ENCODE measurements around the gene CCDC88C. TPM values are rescaled to one million over a fixed set of nuclear protein-coding genes. Genes with fewer than 3 reads are reported as not detected.

The CCDC88C gene
- total and polyA plus RNA-seq, 12 donors, result 1.5 to 6.5 (median 3.4) TPM

DNA sequence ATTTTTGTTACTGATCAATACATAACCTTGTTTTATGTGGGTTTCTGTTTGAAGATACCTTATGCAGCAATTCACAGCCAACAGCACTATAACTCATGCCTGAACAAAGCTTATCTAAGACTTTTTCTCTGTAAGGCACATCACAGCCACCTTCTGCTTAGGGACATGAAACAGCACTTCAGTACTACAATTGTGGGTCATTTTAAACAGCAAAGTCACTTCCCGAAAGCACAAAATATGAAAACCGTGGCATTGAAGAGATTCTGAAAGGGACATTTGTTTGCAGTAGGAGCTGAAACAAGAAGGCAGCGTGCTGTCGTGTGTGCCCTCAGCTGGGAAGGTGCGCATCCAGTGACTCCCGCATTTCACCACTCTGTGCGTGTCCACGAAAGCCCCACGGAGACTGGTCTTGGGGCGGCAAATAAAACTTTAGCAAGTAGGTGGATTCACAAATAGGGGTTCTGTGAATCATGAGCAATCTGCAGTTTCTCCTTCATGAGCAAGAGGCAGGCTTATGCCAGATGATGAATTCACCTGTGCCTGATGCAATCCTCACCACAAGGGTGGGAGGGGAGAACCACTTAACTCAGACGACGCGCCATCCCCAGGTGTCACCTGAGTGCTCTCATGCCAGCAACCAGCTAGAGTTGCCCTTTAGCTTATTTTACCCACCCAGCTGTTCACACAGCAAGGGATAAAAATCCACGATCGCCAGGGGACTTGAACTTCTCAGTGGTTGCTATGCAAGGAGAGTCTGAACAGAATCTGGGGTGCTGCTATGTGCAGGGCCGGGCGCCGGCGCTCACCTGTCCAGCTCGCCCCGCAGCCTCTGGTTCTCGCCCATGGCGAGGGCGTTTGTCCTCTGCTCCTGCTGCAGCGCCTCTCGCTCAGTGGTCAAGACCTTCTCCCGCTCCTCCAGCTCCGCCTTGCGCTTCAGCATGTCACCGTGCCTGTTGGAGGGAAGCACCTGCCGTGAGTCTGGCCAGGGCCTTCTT is 118.2 kb downstream of the CCDC88C start:
- WGBS, 4 donors, result 92 to 94% (median 94%) methylated on average over 18 to 31 of the region's 31 CpGs
- DNase-seq, result no peak

DNA sequence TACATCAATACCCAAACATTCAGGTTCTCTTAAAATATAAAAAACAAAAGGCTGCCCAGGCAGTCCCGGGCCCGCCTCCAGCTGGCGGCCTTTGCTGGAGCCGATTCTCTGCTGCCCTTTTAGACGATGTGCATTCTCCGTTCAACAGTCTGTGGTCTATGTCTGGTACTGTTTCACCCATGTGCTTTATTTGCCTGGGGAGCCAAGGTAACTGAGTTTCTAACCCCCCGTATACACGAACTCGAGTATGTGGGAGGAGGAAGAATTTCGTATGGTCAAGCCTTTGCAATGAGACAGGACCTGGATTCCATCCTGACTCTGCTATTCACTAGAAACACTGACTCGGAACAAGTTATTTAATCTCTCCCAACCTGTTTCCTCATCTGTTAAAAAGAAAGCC is 119.0 kb downstream of the CCDC88C start:
- Histone ChIP-seq H3K4me3 (no peak overlapping the region), H3K27ac (no peak overlapping the region)
- no peak for DNase-seq

More for the DNA sequence above, 118.2 kb downstream of the CCDC88C start:
- intact Hi-C loops (cut with DNase I), result no loop called here
- Histone ChIP-seq H3K4me3 (no peak overlapping the region), H3K4me1 (replicated peaks in 1 of 2) (no peaks in the 10 kb centered on the region), H3K9me3 (replicated peaks in 1 of 3) (no peaks in the 10 kb centered on the region), H3K27me3 (no peaks in the 10 kb centered on the region), H3K27ac (no peak overlapping the region), H3K36me3 (replicated peaks in 1 of 2) (no peaks in the 10 kb centered on the region)
- TF ChIP-seq POLR2A (IDR thresholded peaks at IDR 0.05), result no peak
- TF ChIP-seq, protein P1, sequence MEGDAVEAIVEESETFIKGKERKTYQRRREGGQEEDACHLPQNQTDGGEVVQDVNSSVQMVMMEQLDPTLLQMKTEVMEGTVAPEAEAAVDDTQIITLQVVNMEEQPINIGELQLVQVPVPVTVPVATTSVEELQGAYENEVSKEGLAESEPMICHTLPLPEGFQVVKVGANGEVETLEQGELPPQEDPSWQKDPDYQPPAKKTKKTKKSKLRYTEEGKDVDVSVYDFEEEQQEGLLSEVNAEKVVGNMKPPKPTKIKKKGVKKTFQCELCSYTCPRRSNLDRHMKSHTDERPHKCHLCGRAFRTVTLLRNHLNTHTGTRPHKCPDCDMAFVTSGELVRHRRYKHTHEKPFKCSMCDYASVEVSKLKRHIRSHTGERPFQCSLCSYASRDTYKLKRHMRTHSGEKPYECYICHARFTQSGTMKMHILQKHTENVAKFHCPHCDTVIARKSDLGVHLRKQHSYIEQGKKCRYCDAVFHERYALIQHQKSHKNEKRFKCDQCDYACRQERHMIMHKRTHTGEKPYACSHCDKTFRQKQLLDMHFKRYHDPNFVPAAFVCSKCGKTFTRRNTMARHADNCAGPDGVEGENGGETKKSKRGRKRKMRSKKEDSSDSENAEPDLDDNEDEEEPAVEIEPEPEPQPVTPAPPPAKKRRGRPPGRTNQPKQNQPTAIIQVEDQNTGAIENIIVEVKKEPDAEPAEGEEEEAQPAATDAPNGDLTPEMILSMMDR (IDR thresholded peaks at IDR 0.05), result no peak

DNA sequence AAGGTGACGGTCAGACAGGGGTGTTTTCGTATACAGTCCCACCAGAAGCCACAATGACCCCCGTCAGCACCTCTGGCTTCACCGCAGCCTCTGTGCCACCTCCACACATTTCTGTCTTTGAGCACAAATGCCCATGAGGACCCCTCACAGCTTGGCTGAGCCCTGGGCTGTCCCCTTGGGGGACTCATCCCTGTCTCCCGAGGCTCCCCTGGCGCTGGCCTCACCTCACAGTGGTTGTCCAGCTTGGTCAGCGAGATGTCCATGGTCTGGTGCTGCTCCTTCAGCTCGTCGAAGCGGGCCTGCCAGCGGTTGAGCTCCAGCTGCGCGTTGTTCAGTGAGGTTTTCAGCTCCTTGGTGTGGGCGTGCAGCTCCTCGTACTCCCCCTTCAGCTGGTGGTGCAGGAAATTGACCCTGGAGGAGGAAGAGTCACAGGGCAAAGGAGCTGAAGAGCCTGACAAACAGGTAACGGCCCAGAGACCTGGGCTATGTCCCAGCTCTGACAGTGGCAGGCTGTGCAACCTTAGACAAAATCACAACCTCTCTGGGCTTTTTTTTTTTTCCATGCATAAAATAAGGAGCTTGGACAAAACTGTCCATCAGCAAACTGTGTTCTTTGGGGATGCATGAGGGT is 120.4 kb downstream of the CCDC88C start:
- H3K36me3 ChIP-seq (replicated peaks in 1 of 2), result no peaks in the 10 kb centered on the region
- DNase-seq, result no peak
- no peaks in the 10 kb centered on the region for H3K9me3 ChIP-seq (replicated peaks in 1 of 3)
- H3K27me3 ChIP-seq, result no peaks in the 10 kb centered on the region
- no peaks in the 10 kb centered on the region for H3K4me1 ChIP-seq (replicated peaks in 1 of 2)
- no peak overlapping the region for H3K4me3 ChIP-seq
- TF ChIP-seq, protein P1 (IDR thresholded peaks at IDR 0.05), result no peak
- no peak for TF ChIP-seq POLR2A (IDR thresholded peaks at IDR 0.05)
- H3K27ac ChIP-seq, result no peak overlapping the region
- intact Hi-C loops (cut with DNase I), result no loop called here
- WGBS, 4 donors, result 84 to 91% (median 90%) methylated on average over 9 to 16 of the region's 16 CpGs

More for the DNA sequence above, 119.0 kb downstream of the CCDC88C start:
- Histone ChIP-seq H3K36me3 (replicated peaks in 1 of 2) (no peaks in the 10 kb centered on the region), H3K4me1 (replicated peaks in 1 of 2) (no peaks in the 10 kb centered on the region), H3K9me3 (replicated peaks in 1 of 3) (no peaks in the 10 kb centered on the region), H3K27me3 (no peaks in the 10 kb centered on the region)
- intact Hi-C loops (cut with DNase I), result no loop called here
- TF ChIP-seq, protein P1 (IDR thresholded peaks at IDR 0.05), result no peak
- no peak for TF ChIP-seq POLR2A (IDR thresholded peaks at IDR 0.05)
- WGBS, 4 donors, result 84 to 87% (median 86%) methylated on average over 11 of the region's 11 CpGs
